SK-N-SH (cell line): ENCODE data around the gene CLEC7A.

ENCODE experiments used
- CHD2 ChIP-seq: fragments of 150-350 bp; IDR thresholded peaks from 2 replicates; pipeline ENCODE4 v1.6.1; 2018; ENCODE audit warnings: low read length; ENCODE audit not compliant: partially characterized antibody
- EP300 ChIP-seq, 2 experiments: IDR thresholded peaks; 2 replicates each; pipeline versions ENCODE4 v1.4.0 to v1.6.1; 2012; ENCODE audit warnings: borderline replicate concordance in 1 of 2, low read depth in 1 of 2, low read length in 1 of 2
- RAD21 ChIP-seq: IDR thresholded peaks from 2 replicates; pipeline ENCODE4 v1.6.1; 2012; ENCODE audit warnings: mild to moderate bottlenecking, low read length
- YY1 ChIP-seq: IDR thresholded peaks from 2 replicates; pipeline ENCODE4 v1.4.0; 2012; ENCODE audit warnings: low read depth, mild to moderate bottlenecking

- TF ChIP-seq EP300 (IDR thresholded peaks at IDR 0.05; ENCODE audit: borderline replicate concordance in 1 of 2, low read depth in 1 of 2, low read length in 1 of 2) = no peak
- no peak for TF ChIP-seq YY1
- TF ChIP-seq RAD21 = no peak
- TF ChIP-seq CHD2 = no peak
Observed at GRCh38 chr12:10171973-10172728, 42.2 kb upstream of the CLEC7A start, which contains the start of gene OLR1.
